Measurements from ENCODE around the gene CEP76.

Gene CEP76

GRCh38 chr18:12668041-12668440 is 34.5 kb downstream of the CEP76 start:
- DNase-seq (ENCODE audit: low spot score) (no peak), ATAC-seq (ENCODE audit: low read depth) (no peak)
- Histone ChIP-seq H3K9me3 (ENCODE audit: severe bottlenecking) (no peaks in the 10 kb centered on the region), H3K36me3 (ENCODE audit: low read depth) (peaks cover 12% of the 10 kb centered on the region), H3K27me3 (ENCODE audit: insufficient read depth, poor library complexity, severe bottlenecking) (no peaks in the 10 kb centered on the region), H3K27ac (ENCODE audit: poor library complexity, severe bottlenecking) (no peak overlapping the region), H3K4me3 (ENCODE audit: severe bottlenecking) (no peak overlapping the region), H3K4me1 (ENCODE audit: insufficient read depth, poor library complexity, severe bottlenecking) (no peaks in the 10 kb centered on the region)
- no peak for TF ChIP-seq CTCF (IDR thresholded peaks at IDR 0.05; ENCODE audit: poor library complexity, severe bottlenecking)

- H3K27ac ChIP-seq (ENCODE audit: poor library complexity, severe bottlenecking), result no peak overlapping the region
- H3K4me3 ChIP-seq (ENCODE audit: severe bottlenecking), result no peak overlapping the region
- peak; percentile 88 for TF ChIP-seq CTCF (IDR thresholded peaks at IDR 0.05; ENCODE audit: poor library complexity, severe bottlenecking)
- no peak for ATAC-seq (ENCODE audit: low read depth)
- DNase-seq (ENCODE audit: low spot score), result no peak
- peaks cover 7% of the 10 kb centered on the region for H3K4me1 ChIP-seq (ENCODE audit: insufficient read depth, poor library complexity, severe bottlenecking)
- no peaks in the 10 kb centered on the region for H3K36me3 ChIP-seq (ENCODE audit: low read depth)
- no peaks in the 10 kb centered on the region for H3K27me3 ChIP-seq (ENCODE audit: insufficient read depth, poor library complexity, severe bottlenecking)
- no peaks in the 10 kb centered on the region for H3K9me3 ChIP-seq (ENCODE audit: severe bottlenecking)
These were observed 42.5 kb downstream of the CEP76 start for GRCh38 chr18:12659904-12660605.

GRCh38 chr18:12658426-12659138 is 43.9 kb downstream of the CEP76 start:
- Histone ChIP-seq H3K4me1 (ENCODE audit: insufficient read depth, poor library complexity, severe bottlenecking) (peaks cover 7% of the 10 kb centered on the region), H3K4me3 (ENCODE audit: severe bottlenecking) (peak overlapping the region; percentile 100), H3K36me3 (ENCODE audit: low read depth) (no peaks in the 10 kb centered on the region), H3K9me3 (ENCODE audit: severe bottlenecking) (no peaks in the 10 kb centered on the region), H3K27ac (ENCODE audit: poor library complexity, severe bottlenecking) (peak overlapping the region; percentile 72), H3K27me3 (ENCODE audit: insufficient read depth, poor library complexity, severe bottlenecking) (no peaks in the 10 kb centered on the region)
- no peak for TF ChIP-seq CTCF (IDR thresholded peaks at IDR 0.05; ENCODE audit: poor library complexity, severe bottlenecking)
- ATAC-seq (ENCODE audit: low read depth) (peak; percentile 15), DNase-seq (ENCODE audit: low spot score) (no peak)

GRCh38 chr18:12657684-12658425 is 44.7 kb downstream of the CEP76 start, which contains the start of gene SPIRE1:
SPIRE1 (minus strand) TSS chr18:12658107; CDS start chr18:12657866, 241 bp downstream.
- no peaks in the 10 kb centered on the region for H3K27me3 ChIP-seq (ENCODE audit: insufficient read depth, poor library complexity, severe bottlenecking)
- peaks cover 12% of the 10 kb centered on the region for H3K4me1 ChIP-seq (ENCODE audit: insufficient read depth, poor library complexity, severe bottlenecking)
- H3K4me3 ChIP-seq (ENCODE audit: severe bottlenecking), result peak within 1 kb of the TSS; percentile 100
- TF ChIP-seq CTCF (IDR thresholded peaks at IDR 0.05; ENCODE audit: poor library complexity, severe bottlenecking), result no peak
- peak; percentile 77 for ATAC-seq (ENCODE audit: low read depth)
- H3K9me3 ChIP-seq (ENCODE audit: severe bottlenecking), result no peaks in the 10 kb centered on the region
- DNase-seq (ENCODE audit: low spot score), result no peak
- H3K27ac ChIP-seq (ENCODE audit: poor library complexity, severe bottlenecking), result peak within 1 kb of the TSS; percentile 72
- H3K36me3 ChIP-seq (ENCODE audit: low read depth), result no peaks in the 10 kb centered on the region

Data from RWPE2 (cell line).